Cardiac fibroblast (primary cell): ENCODE results near the gene TMEM175.

Experiments used
- DNase-seq, 2 donors: peaks; one replicate each; pipeline versions ENCODE4 v3.0.0 to v3.0.0-alpha.2; 2010; ENCODE audit warnings: low read depth in 2 of 2
- H3K4me3 ChIP-seq, 2 donors: replicated peaks in 1 of 2; 1 replicate in 1 of 2; 2 replicates in 1 of 2; pipeline ENCODE4 v1.5.1; 2011; ENCODE audit warnings: low read depth in 2 of 2, low read length in 2 of 2, mild to moderate bottlenecking in 2 of 2, moderate library complexity in 1 of 2
- CTCF ChIP-seq: IDR thresholded peaks from one replicate; pipeline ENCODE4 v1.5.1; 2011; ENCODE audit warnings: low read depth, mild to moderate bottlenecking, low read length, inconsistent platforms

The TMEM175 gene

GRCh38 chr4:992297-993110 lies 60.2 kb downstream of the TMEM175 start:
- TF ChIP-seq CTCF: no peak
- no peak overlapping the region for H3K4me3 ChIP-seq
- DNase-seq: peak in 1 of 2 donors; percentile 33

GRCh38 chr4:993111-994029 lies 61.1 kb downstream of the TMEM175 start, which contains the start of gene SLC26A1:
Gene SLC26A1 (minus strand): TSS chr4:993404. CDS start chr4:991703, 1,701 bp downstream.
- H3K4me3 ChIP-seq: no peak within 1 kb of the TSS
- TF ChIP-seq CTCF: no peak
- DNase-seq: no peak

GRCh38 chr4:995311-996026 lies 63.2 kb downstream of the TMEM175 start:
- no peak overlapping the region for H3K4me3 ChIP-seq
- no peak for DNase-seq
- no peak for TF ChIP-seq CTCF

GRCh38 chr4:996030-996996 lies 64.1 kb downstream of the TMEM175 start:
- no peak overlapping the region for H3K4me3 ChIP-seq
- no peak for TF ChIP-seq CTCF
- DNase-seq: no peak

- TF ChIP-seq CTCF: no peak
- H3K4me3 ChIP-seq: no peak overlapping the region
- DNase-seq: no peak
Measured at GRCh38 chr4:996997-997374, 64.7 kb downstream of the TMEM175 start.
